ENCODE measurements around the gene DNAJA3.
A peak's percentile ranks its signal among the peaks of the same experiment; 100 is the strongest.

DNA sequence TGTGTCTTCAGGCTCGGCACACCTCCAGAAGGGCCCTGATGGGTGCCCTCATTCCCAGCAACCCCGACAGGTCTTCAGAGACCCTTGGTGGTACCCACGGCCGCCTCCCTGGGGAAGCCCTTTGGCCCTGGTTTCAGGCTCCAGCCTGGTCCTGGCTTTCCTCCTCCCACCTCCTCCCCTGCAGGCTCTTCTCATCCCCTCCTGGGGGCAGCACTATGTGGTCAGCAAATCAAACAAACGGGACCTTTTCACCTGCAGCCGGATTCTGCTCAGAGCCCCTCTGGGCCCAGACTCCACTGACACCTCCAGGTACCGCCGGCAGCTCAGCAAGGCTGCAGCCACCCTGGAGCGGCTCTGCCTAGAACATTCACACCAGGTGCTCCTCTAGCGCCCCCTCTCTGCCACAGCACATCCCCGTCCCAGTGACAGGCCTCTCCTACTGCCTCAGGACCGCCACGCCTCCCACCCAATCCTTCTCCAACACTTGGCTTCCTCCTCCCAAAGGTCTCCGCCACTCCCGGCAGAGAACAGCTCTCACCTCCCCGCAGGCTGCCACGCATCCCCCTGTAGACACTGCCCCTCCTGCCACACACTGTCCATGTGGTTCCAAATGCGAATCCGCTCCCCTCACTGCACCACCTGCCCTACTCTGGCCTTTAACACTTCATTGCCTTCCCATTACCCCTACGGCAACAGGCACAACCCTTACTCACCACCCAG lies 21.3 kb upstream of the DNAJA3 start:
- no peak for TF ChIP-seq NFE2L2 (IDR thresholded peaks at IDR 0.05; ENCODE audit: low read depth, low read length)
- TF ChIP-seq CTCF (conservative IDR thresholded peaks at IDR 0.05; ENCODE audit: low read depth, low read length), result peak; percentile 66
- TF ChIP-seq MXI1 (IDR thresholded peaks at IDR 0.05; ENCODE audit: borderline replicate concordance, low read depth, low read length), result no peak
- TF ChIP-seq POLR2A (IDR thresholded peaks at IDR 0.05; ENCODE audit: low read depth, low read length), result no peak
- TF ChIP-seq MAFK (IDR thresholded peaks at IDR 0.05; ENCODE audit: low read depth, low read length), result no peak
- no peak for TF ChIP-seq FOS (IDR thresholded peaks at IDR 0.05; ENCODE audit: low read depth, low read length)
- TF ChIP-seq, protein P1, sequence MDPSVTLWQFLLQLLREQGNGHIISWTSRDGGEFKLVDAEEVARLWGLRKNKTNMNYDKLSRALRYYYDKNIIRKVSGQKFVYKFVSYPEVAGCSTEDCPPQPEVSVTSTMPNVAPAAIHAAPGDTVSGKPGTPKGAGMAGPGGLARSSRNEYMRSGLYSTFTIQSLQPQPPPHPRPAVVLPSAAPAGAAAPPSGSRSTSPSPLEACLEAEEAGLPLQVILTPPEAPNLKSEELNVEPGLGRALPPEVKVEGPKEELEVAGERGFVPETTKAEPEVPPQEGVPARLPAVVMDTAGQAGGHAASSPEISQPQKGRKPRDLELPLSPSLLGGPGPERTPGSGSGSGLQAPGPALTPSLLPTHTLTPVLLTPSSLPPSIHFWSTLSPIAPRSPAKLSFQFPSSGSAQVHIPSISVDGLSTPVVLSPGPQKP (IDR thresholded peaks at IDR 0.05; ENCODE audit: borderline replicate concordance, low read depth, low read length), result no peak
